GM21526 (cell line): ENCODE results near the gene LSM3.
"Not testable (repeated sequence)": the region's sequence is repeated elsewhere in the genome, so short reads cannot be mapped to it uniquely, and the experiment has no call there.

Source experiments
- ATAC-seq: cut with Tn5 transposase; IDR thresholded peaks from one replicate; pipeline ENCODE4 v1.9.1; 2021; ENCODE audit warnings: moderate library complexity; ENCODE audit not compliant: unreplicated experiment, low FRiP score

The LSM3 gene

DNA sequence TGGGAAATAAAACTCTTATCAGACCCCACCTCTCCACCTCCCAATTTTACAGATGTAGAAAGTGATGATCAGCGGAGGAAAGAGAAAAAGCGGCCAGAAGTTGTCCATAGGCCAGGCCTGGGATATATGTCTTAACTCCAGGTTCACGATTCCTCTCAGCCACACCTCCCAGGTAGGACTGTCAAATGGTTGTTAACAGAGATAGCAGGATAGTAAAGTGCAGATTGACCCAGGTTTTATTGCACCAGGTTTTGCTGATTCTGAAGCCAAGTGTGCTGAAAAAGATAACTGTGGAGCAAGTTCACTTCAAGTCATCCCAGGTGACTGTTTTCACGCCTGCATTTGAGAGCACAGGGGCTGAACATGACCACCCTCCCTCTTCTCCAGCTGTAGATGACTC is 36.1 kb downstream of the LSM3 start:
- ATAC-seq = no peak

DNA sequence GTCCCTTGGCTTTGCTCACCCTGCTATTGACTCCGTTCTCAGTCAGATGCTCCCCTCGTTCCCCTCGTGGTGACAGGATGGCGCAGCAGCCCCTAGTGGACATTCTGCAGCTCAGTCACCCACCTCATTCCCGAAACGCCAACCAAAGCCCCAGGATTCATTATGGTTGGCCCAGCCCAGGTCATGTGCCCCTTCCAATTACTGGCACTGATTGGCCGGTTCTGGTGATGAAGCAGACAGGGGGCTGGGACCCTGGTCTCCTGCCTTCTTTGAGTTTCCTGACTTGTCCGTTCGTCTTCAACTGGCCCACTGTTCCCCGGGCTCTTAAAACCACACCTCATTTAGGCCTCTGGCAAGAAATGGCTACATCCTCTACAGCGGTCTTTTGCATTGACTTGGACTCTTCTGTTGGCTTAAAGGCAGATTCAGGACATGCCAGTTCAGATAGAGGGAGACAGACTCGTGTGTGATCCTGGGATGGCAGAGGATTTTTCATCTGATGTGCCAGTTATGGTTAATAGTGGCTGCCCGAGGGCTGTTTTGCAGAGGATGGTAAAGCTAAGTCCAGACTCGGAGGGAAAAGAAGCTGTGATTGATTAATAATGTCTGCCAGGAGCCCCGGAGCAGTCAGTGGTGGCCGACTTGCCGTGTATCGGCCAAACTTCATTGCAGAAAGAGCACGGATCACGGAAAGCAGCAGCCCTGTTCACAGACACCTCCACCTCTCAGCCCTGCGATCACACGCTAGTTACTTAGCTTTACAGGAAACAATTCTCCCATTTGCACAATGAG is 37.8 kb downstream of the LSM3 start:
- ATAC-seq = no peak

DNA sequence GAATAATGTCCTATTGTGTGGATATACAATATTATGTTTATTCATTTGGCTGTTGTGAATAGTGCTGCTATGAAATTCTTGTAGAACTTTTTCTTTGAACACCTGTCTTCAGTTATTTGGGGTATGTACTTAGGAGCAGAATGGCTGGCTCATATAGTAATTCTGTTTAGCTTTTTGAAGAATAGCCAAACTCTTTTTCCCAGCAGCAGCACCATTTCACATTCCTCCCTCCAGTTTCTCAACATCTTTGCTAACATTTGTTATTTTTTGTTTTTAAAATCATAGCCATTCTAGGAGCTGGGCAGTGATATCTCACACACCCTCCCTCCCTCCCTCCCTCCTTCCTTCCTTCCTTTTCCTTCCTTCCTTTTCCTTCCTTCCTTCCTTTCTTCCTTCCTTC is 39.7 kb downstream of the LSM3 start:
- no peak for ATAC-seq

DNA sequence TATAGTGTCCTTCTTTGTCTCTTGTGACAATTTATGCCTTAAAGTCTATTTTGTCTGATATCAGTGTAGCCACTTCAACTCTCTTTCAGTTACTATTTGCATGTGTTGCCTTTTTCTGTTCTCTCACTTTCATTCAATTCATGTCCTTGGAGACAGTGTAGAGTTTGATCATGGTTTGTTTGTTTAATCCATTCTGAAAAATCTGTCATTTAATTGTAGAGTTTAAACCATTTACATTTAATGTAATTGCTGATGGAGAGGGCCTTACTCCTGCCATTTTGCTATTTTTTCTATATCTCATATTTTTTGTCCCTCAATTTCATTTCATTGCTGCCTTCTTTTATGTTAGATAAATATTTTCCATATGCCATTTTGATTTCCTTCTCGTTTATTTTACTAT is 42.3 kb downstream of the LSM3 start:
- ATAC-seq = no peak

DNA sequence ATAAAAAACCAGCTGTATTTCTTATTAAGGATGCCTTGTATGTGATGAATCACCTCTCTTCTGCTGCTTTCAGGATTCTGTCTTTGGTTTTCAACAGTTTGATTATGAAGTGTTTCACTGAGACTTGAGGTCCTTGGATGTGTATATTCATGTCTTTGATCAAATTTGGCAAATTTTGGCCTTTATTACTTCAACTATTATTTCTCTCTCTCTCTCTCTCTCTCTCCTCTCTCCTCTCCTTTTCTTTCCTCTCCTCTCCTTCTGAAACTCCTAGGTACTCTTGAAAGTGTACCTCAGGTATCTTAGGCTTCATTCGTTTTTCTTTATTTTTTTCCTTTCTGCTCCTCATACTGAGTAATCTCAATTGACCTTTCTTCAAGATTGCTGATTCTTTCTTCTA is 43.3 kb downstream of the LSM3 start:
- ATAC-seq = no peak

DNA sequence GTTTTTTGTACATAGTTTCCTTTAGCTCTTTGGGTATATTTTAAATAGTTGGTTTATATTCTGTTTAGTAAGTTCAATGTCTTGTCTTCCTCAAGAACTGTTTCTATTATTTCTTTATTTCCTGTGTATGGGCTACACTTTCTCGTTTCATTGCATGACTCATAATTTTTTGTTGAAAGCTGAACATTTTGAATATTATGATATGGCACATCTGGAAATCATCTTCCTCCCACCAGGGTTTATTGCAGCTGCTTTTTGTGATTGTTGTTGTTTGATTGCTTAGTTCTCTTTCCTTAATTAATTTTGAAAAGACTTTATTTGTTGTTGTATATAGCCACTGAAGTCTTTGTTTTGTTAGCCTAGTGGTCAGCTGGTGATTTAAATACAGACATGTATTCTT is 43.8 kb downstream of the LSM3 start:
- no peak for ATAC-seq

DNA sequence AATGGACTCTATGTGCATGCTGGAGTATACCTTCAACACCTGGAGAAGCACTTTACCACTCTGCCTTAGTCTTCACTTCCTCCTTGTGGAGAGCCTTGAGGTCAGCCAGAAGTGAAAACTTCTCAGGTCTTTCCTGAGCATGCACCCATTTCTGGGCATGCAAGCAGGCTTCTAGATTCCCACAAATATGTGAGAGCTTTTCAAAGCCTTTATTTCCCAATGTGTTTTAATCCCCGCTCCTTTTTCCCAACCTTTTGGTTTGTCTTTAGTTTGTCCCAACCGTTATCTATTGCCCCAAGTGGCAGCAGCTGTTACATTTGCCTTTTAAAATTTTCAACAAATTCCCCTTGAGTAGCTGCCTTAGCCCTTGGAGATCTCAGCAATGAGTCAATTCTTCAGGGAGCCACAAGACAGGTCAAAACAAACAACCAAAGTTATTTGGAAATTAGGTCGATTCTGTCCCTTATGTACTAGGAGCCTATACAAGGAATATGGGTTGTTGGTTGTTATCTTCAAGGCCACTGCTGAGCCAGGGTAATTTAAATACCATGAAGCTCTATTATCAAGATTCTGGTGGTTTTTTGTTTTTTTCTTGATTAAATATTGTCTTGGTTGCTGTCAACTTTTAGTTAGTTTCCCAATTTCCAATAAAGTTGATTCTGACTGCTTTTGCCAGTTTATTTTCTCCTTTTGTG is 44.4 kb downstream of the LSM3 start:
- ATAC-seq = no peak

DNA sequence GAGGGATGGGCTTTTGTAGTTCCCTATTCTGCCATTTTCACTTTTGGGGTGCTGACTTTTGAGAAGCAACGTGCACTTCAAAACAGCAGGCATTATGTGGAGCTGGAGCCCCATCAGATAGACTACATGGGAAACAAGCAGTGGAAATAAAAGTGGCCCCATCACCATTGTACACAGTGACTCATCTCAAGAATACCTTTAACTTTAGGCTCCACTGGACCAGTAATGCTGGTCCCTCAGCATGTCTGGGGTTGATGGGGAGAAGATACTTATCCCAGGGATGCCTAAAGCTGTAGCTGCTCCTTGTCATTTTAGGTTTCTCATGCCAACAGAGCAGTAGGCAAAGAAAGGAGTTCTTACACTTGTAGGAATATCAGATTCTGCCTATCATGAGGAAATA is 45.0 kb downstream of the LSM3 start:
- no peak for ATAC-seq

DNA sequence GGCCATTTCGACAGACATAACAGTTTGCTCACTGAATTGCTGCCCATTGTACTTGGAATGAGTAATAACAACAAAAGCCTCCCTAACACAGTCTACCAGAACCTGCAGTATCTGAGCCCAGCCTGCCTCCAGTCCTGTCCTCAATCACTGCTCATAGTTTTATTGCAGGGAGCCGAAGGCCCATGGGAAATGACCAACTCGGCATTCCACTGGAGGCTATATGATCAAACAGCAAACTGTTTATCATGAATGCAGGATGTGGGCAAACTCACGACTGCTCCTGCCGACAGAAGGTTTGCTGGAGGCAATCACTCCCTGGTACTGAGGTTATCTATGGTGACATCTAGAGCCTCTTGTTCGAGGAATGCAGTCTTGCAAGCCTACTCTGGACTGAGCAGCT is 46.3 kb downstream of the LSM3 start:
- ATAC-seq = no peak

DNA sequence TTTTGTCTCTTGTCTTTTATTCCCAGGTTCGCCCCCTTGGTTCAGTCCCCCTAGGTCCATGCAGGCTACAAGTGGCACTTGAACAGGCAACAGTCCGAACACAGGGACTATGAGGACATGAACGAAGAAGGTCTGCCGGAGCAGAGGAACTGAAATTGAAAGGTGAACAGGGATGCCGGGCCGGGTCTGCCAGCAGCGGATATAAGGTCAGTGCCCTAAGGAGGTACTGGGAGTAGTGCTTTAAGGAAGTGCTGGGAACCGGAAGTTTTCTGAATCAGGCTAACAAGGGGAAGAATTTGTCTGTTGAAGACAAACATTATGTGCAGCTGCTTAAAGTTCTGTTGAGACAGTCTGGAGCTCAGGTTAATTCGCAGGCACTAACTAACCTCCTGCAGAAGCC is 46.8 kb downstream of the LSM3 start:
- no peak for ATAC-seq

DNA sequence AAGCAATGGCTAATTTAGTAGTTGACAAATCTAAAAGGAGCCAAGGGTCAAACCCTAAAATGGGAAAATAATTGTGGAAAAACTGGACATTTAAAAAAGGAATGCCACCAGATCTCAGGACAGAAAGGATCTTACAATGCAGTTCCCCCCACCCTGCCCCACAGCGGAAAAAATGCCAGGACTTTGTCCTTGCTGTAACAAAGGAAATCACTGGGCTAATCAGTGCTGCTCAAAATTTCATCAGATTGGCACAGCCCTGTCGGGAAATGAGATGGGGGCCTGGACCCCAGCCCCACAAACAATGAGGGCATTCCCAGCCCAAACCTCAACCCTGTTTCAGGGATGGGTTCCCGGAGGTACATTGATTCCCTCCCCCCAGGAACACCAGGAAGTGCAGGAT is 47.7 kb downstream of the LSM3 start:
- not testable (repeated sequence) for ATAC-seq

DNA sequence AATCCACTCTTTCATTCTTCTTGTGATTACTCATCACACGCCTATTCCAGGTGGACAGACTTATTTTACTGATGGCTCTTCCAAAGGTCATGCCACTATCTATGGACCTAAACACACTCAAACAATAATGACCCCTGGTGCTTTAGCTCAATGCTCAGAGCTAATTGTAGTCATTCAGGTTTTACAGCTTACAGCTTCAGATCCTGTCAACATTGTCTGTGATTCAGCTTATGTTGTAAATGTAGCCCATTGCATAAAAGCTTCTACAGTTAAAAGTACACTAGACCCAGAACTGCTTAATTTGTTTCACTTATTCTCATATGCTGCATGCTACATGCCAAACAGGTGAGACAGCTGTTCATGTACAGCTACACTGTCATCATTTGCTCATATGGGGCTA is 49.2 kb downstream of the LSM3 start:
- ATAC-seq = no peak

DNA sequence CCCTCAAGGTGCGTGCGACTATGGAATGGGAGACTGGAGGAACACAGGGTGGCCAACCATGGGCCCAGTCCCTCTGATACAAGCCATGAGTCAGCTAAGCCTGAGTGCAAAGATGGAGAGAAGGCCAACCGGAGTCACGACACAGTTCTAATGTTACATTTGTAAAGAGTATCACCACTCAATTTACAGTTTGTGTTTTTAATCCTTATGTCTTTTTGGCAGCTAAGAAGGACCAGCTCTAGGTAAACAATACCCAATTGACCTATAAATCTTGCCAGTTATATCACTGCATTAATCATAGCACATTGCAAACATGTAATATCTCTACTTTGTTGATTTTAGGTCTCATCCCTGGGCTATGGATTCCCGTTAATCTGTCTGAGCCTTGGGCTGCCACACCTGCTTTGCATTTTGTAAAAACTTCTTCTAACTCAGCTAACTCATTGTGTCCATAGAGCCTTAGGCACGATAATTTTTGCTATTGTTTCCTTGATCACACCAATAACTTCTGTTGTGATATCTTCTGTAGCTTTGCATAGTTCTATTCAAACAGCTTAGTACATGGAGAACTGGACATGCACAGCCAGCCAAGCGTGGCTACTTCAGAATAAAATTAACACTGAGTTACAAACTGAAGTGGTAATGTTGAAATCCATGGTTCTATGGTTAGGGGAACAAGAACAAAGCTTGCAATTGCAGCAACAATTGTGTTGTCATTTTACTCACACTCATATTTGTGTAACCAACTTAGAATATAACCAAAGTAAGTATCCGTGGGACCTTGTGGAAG is 50.3 kb downstream of the LSM3 start:
- ATAC-seq = no peak

DNA sequence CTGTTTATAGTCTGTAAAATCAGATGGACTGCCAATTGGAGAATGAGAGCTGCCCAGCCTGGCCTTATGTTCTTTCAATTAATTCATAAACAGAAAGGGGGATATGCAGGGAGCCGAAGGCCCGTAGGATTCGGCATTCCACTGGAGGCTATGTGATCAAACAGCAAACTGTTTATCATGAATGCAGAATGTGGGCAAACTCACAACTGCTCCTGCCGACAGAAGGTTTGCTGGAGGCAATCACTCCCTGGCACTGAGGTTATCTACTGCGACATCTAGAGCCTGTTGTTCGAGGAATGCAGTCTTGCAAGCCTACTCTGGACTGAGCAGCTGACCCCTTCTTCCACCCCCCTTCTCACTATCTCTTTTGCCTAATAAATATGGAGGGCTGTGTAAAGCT is 51.1 kb downstream of the LSM3 start:
- ATAC-seq = not testable (repeated sequence)

DNA sequence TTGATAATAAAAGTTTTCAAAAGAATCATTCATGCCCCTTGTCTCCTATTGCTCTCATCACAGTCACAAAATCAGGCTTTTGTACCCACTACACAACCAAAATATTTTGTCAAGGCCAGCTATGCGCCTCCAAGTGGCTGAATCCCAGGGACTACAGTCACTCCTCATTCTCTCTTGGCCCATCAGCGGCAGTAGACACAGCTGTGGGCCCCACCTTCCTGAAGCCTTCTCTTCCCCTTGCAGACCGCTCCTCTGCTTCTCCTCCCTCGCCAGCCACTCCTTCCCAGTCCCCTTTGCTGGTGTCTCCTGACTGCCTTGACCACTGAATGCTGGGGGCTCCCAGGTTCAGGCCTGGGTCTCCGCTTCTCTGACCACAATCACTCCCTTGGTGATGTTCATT is 52.1 kb downstream of the LSM3 start:
- no peak for ATAC-seq

DNA sequence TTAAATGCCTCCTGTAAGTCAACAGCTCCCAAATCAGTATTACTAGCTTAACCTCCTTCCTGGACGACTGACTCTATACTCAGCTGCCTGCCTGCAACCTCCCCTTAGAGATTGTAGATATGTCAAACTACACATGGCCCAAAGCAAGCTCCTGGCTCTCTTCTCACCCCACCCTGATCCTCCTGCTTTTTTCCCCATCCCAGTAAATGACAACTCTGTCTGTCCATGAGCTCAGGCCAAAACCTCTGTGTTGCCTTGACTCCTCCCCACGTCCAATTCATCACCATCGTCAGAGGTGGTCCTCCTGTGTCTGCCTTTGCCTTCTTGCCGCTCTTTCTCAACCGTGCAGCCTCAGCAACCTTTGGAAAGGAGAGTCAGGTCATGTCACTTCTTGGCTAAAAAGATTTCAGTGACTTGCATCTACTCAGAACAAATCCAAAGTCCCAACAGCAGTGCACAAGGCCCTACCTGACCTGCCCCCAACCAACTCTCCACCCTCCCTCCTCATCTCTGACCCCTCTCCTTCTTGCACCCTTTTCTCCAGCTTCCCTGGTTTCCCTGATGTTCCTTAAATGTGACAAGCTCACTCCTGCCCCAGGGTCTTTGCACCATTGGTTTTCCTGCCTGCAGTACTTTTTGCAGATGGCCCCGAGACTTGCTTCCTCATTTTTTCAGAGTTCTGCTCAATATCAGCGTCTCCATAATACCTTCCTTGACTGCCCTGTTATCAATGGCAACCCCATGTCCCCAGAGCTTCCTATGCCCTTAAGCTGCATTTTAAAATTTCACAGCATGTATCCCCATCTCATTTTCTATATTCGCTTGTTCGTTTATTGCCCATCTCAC is 52.8 kb downstream of the LSM3 start:
- ATAC-seq = no peak

DNA sequence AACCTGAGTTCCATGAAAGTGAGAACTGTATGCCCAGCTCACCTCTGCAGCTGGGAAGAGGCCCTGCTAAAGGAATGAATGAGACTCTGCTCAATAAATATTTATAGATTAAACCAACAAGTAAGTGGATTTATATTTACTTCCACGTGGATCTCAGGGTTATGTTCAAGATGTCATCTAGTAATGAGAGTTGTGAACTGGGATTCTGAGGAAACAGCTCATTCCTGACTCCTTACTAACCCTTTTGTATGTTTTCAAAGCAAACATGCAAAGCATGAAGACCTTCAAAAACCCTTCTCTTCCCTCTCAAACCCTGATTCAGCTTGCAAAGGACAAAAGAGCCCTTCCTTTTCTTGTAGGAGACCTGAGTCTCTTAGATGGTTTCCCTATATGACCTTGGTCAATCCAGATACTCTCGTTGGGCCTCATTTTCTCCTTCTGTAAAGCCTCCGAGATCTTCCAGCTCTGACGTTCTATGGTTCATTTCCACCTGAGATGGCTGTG is 53.4 kb downstream of the LSM3 start:
- ATAC-seq = no peak

DNA sequence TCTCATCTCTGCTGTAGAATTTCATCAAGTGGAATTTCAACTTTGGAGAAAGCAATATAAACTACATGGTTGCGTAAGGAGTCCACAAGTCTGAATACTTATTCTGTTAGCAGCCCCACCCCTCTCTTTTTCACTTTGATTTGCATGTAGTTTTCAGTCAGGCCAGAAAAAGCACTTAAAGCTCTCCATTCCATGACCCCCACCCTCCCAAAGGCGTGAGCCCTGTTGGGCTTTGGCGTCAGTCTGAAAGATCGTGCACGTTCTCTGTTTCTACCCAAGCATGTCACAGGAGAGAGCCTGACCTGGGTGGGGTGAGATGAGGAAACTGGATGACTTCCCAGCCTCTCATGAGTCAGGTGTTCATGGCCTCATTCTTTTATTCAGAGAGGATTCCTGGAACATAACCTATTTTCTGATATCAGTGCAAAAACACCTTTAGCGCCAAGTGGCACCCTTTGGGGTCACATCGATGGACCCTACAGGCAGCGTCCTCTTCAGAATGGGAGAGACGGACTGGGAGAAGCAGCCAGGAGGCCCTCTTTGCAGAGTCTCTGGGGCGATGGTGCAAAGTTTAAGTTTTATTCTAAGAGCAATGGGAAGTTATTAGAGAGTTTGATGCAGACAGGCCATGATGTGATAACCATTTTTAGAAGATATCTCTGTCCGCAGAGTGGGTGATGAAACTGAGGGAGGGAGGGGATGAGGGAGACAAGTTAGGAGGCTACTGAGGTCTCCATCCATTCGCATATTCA is 55.8 kb downstream of the LSM3 start:
- no peak for ATAC-seq

DNA sequence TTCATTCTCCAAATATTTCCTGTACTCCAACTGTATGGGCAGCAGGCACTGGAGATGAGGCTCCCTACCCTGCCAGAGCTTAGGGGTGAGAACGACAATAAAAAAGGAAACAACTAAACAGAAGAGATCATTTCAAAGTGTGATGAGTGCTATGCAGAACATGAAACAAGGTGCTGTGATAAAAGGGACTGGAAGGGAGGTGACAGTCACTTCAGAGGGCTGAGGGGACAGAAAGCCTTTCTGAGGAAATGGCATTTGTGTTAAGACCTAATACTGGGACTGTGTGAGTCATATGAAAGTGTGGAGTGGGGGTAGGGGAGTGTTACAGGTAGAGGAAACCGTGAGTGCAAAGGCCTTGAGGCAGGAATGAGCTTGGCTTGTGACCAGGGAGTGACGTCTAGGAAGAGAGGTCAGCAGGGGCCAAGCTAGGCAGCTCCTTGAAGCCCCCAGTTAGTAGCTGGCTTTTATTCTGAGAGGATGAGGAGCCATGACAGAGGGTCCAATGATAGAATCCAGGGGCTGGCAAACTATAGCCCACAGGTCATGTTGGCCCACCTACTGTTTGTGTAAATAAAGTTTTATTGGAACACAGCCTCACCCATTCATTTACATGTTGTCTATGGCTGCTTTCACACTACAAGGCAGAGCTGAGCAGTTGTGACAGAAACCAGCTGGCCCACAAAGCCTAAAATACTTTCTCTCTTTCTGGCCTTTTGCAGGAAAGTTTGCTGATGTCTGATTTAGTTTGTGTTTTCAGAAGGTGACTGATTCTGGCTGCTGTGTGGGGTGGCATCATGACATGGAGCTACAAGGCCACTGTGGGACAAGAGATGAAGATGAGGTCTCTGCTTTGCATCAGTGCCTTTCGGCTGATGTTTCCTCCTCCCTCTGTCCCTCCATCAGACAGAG is 56.6 kb downstream of the LSM3 start:
- no peak for ATAC-seq
